ENCODE data around the gene ANKH. TPM values are rescaled to one million over a fixed set of nuclear protein-coding genes. Genes with fewer than 3 reads are reported as not detected.

Gene ANKH
- total RNA-seq, 1 donor from 2014 or later, result 30.9 TPM

- DNase-seq (ENCODE audit: extremely low spot score in 2 of 2), result no peak
- Histone ChIP-seq H3K9me3 (no peaks in the 10 kb centered on the region), H3K27me3 (no peaks in the 10 kb centered on the region), H3K27ac (no peak overlapping the region), H3K36me3 (peaks cover 0 to 6% of the 10 kb centered on the region in 2 donors), H3K4me1 (peaks cover 70% of the 10 kb centered on the region), H3K4me3 (no peak overlapping the region)
- intact Hi-C loops (cut with DNase I), result no loop called here
- no peak for TF ChIP-seq CTCF (IDR thresholded peaks at IDR 0.05)
- no peak for TF ChIP-seq POLR2AphosphoS5 (IDR thresholded peaks at IDR 0.05; ENCODE audit: insufficient read depth in 1 of 2, low read depth in 1 of 2)
- TF ChIP-seq POLR2A (IDR thresholded peaks at IDR 0.05), result no peak
Measured at GRCh38 chr5:14673443-14673842, 198.1 kb downstream of the ANKH start.

GRCh38 chr5:14672484-14673394 lies 198.8 kb downstream of the ANKH start:
- H3K36me3 ChIP-seq, result peaks cover 0 to 6% of the 10 kb centered on the region in 2 donors
- H3K27ac ChIP-seq, result no peak overlapping the region
- no peak overlapping the region for H3K4me3 ChIP-seq
- H3K9me3 ChIP-seq, result no peaks in the 10 kb centered on the region
- TF ChIP-seq CTCF (IDR thresholded peaks at IDR 0.05) (no peak), POLR2A (IDR thresholded peaks at IDR 0.05) (no peak), POLR2AphosphoS5 (IDR thresholded peaks at IDR 0.05; ENCODE audit: insufficient read depth in 1 of 2, low read depth in 1 of 2) (no peak)
- DNase-seq (ENCODE audit: extremely low spot score in 2 of 2), result no peak
- intact Hi-C loops (cut with DNase I), result no loop called here
- H3K4me1 ChIP-seq, result peaks cover 76% of the 10 kb centered on the region
- no peaks in the 10 kb centered on the region for H3K27me3 ChIP-seq

GRCh38 chr5:14672082-14672481 lies 199.5 kb downstream of the ANKH start:
- no peak overlapping the region for H3K4me3 ChIP-seq
- H3K36me3 ChIP-seq, result peaks cover 0 to 6% of the 10 kb centered on the region in 2 donors
- intact Hi-C loops (cut with DNase I), result no loop called here
- TF ChIP-seq POLR2AphosphoS5 (IDR thresholded peaks at IDR 0.05; ENCODE audit: insufficient read depth in 1 of 2, low read depth in 1 of 2), result no peak
- no peak for TF ChIP-seq CTCF (IDR thresholded peaks at IDR 0.05)
- TF ChIP-seq POLR2A (IDR thresholded peaks at IDR 0.05), result no peak
- no peaks in the 10 kb centered on the region for H3K9me3 ChIP-seq
- no peak overlapping the region for H3K27ac ChIP-seq
- no peaks in the 10 kb centered on the region for H3K27me3 ChIP-seq
- H3K4me1 ChIP-seq, result peaks cover 81% of the 10 kb centered on the region
- no peak for DNase-seq (ENCODE audit: extremely low spot score in 2 of 2)

- TF ChIP-seq POLR2A (IDR thresholded peaks at IDR 0.05) (no peak), CTCF (IDR thresholded peaks at IDR 0.05) (no peak), POLR2AphosphoS5 (IDR thresholded peaks at IDR 0.05; ENCODE audit: insufficient read depth in 1 of 2, low read depth in 1 of 2) (no peak)
- peaks cover 0 to 6% of the 10 kb centered on the region in 2 donors for H3K36me3 ChIP-seq
- no peak for DNase-seq (ENCODE audit: extremely low spot score in 2 of 2)
- peaks cover 82% of the 10 kb centered on the region for H3K4me1 ChIP-seq
- H3K27ac ChIP-seq, result no peak overlapping the region
- intact Hi-C loops (cut with DNase I), result no loop called here
- no peaks in the 10 kb centered on the region for H3K9me3 ChIP-seq
- no peaks in the 10 kb centered on the region for H3K27me3 ChIP-seq
- no peak overlapping the region for H3K4me3 ChIP-seq
Measured at GRCh38 chr5:14671414-14671813, 200.2 kb downstream of the ANKH start.

GRCh38 chr5:14669975-14670374 lies 201.6 kb downstream of the ANKH start:
- Histone ChIP-seq H3K36me3 (peaks cover 0 to 6% of the 10 kb centered on the region in 2 donors), H3K4me1 (peaks cover 81% of the 10 kb centered on the region), H3K27me3 (no peaks in the 10 kb centered on the region), H3K4me3 (no peak overlapping the region), H3K27ac (no peak overlapping the region), H3K9me3 (no peaks in the 10 kb centered on the region)
- intact Hi-C loops (cut with DNase I), result no loop called here
- no peak for TF ChIP-seq POLR2A (IDR thresholded peaks at IDR 0.05)
- no peak for TF ChIP-seq CTCF (IDR thresholded peaks at IDR 0.05)
- DNase-seq (ENCODE audit: extremely low spot score in 2 of 2), result no peak
